HAP-1 (cell line): ENCODE results near the gene SUPV3L1.
"Not testable (repeated sequence)": the region's sequence is repeated elsewhere in the genome, so short reads cannot be mapped to it uniquely, and the experiment has no call there.

Experiments
- DNase-seq, 2 experiments: peaks; one replicate each; pipeline ENCODE4 v3.0.0-alpha.2; 2016 to 2020; ENCODE audit warnings: low spot score in 2 of 2
- H3K27me3 ChIP-seq: fragments of 250-450 bp; sonication (Bioruptor Pico); 2 replicates; pipeline ENCODE4 v1.5.1; 2020; ENCODE audit warnings: low read depth, mild to moderate bottlenecking, moderate library complexity
- H3K36me3 ChIP-seq: fragments of 250-450 bp; sonication (Bioruptor Pico); replicated peaks from 2 replicates; pipeline ENCODE4 v1.5.1; 2020; ENCODE audit warnings: mild to moderate bottlenecking
- H3K4me1 ChIP-seq: fragments of 250-450 bp; sonication (Bioruptor Pico); 2 replicates; pipeline ENCODE4 v1.5.1; 2020; ENCODE audit warnings: mild to moderate bottlenecking
- H3K4me3 ChIP-seq: fragments of 250-450 bp; sonication (Bioruptor Pico); 2 replicates; pipeline ENCODE4 v1.5.1; 2020; ENCODE audit warnings: mild to moderate bottlenecking, moderate library complexity
- H3K9me3 ChIP-seq: fragments of 250-450 bp; sonication (Bioruptor Pico); 2 replicates; pipeline ENCODE4 v1.5.1; 2020; ENCODE audit warnings: mild to moderate bottlenecking, moderate library complexity
- in situ Hi-C: fragments of 300-500 bp; cut with MboI; formaldehyde crosslinking; loops from 3 replicates; pipeline ENCODE4 v1.14.3; 2020; ENCODE audit warnings: low sequenced_read_pairs, inconsistent platforms, mixed read lengths

SUPV3L1 gene

GRCh38 chr10:69242040-69242851, 62.2 kb downstream of the SUPV3L1 start:
- Histone ChIP-seq H3K4me1 (peaks cover 3% of the 10 kb centered on the region), H3K36me3 (no peaks in the 10 kb centered on the region), H3K4me3 (no peak overlapping the region), H3K27me3 (no peaks in the 10 kb centered on the region), H3K9me3 (no peaks in the 10 kb centered on the region)
- in situ Hi-C loops: loop anchor here (25.0 kb wide), 2 partner anchors 270 to 395 kb away; partner anchors contain the start of gene FAM241B
- DNase-seq: no peak

- H3K36me3 ChIP-seq: no peaks in the 10 kb centered on the region
- peaks cover under 1% of the 10 kb centered on the region for H3K4me1 ChIP-seq
- DNase-seq: no peak
- no peak overlapping the region for H3K4me3 ChIP-seq
- in situ Hi-C loops: loop anchor here (25.0 kb wide), 2 partner anchors 269 to 394 kb away; partner anchors contain the start of gene FAM241B
- H3K9me3 ChIP-seq: no peaks in the 10 kb centered on the region
- no peaks in the 10 kb centered on the region for H3K27me3 ChIP-seq
These were observed 62.8 kb downstream of the SUPV3L1 start for GRCh38 chr10:69242852-69243212.

GRCh38 chr10:69243817-69244216, 63.8 kb downstream of the SUPV3L1 start:
- H3K4me3 ChIP-seq: no peak overlapping the region
- no peaks in the 10 kb centered on the region for H3K9me3 ChIP-seq
- H3K4me1 ChIP-seq: no peaks in the 10 kb centered on the region
- in situ Hi-C loops: loop anchor here (25.0 kb wide), 2 partner anchors 268 to 393 kb away; partner anchors contain the start of gene FAM241B
- DNase-seq: no peak
- no peaks in the 10 kb centered on the region for H3K27me3 ChIP-seq
- no peaks in the 10 kb centered on the region for H3K36me3 ChIP-seq

- in situ Hi-C loops: loop anchor here (25.0 kb wide), 2 partner anchors 266 to 391 kb away; partner anchors contain the start of gene FAM241B
- Histone ChIP-seq H3K36me3 (no peaks in the 10 kb centered on the region), H3K4me1 (no peaks in the 10 kb centered on the region), H3K9me3 (no peaks in the 10 kb centered on the region), H3K27me3 (no peaks in the 10 kb centered on the region), H3K4me3 (no peak overlapping the region)
- no peak for DNase-seq
These were observed 66.0 kb downstream of the SUPV3L1 start for GRCh38 chr10:69246036-69246435.

GRCh38 chr10:69246581-69247312, 66.7 kb downstream of the SUPV3L1 start:
- no peaks in the 10 kb centered on the region for H3K4me1 ChIP-seq
- H3K36me3 ChIP-seq: no peaks in the 10 kb centered on the region
- no peak overlapping the region for H3K4me3 ChIP-seq
- no peak for DNase-seq
- no peaks in the 10 kb centered on the region for H3K27me3 ChIP-seq
- in situ Hi-C loops: loop anchor here (25.0 kb wide), 2 partner anchors 266 to 391 kb away; partner anchors contain the start of gene FAM241B
- no peaks in the 10 kb centered on the region for H3K9me3 ChIP-seq

- H3K27me3 ChIP-seq: no peaks in the 10 kb centered on the region
- H3K36me3 ChIP-seq: no peaks in the 10 kb centered on the region
- in situ Hi-C loops: loop anchor here (25.0 kb wide), 2 partner anchors 265 to 390 kb away; partner anchors contain the start of gene FAM241B
These were observed 67.3 kb downstream of the SUPV3L1 start for GRCh38 chr10:69247313-69247710.

GRCh38 chr10:69248117-69248730, 68.2 kb downstream of the SUPV3L1 start:
- Histone ChIP-seq H3K4me1 (no peaks in the 10 kb centered on the region), H3K27me3 (no peaks in the 10 kb centered on the region), H3K36me3 (no peaks in the 10 kb centered on the region), H3K4me3 (no peak overlapping the region), H3K9me3 (no peaks in the 10 kb centered on the region)
- in situ Hi-C loops: loop anchor here (25.0 kb wide), 2 partner anchors 264 to 389 kb away; partner anchors contain the start of gene FAM241B
- no peak for DNase-seq

More at GRCh38 chr10:69247313-69247710, 67.3 kb downstream of the SUPV3L1 start:
- H3K4me1 ChIP-seq: no peaks in the 10 kb centered on the region
- H3K4me3 ChIP-seq: no peak overlapping the region
- DNase-seq: no peak
- H3K9me3 ChIP-seq: no peaks in the 10 kb centered on the region

GRCh38 chr10:69250041-69250440, 70.0 kb downstream of the SUPV3L1 start:
- Histone ChIP-seq H3K4me3 (no peak overlapping the region), H3K36me3 (no peaks in the 10 kb centered on the region), H3K27me3 (no peaks in the 10 kb centered on the region), H3K4me1 (no peaks in the 10 kb centered on the region), H3K9me3 (no peaks in the 10 kb centered on the region)
- DNase-seq: no peak
- in situ Hi-C loops: no loop called here

GRCh38 chr10:69251417-69251816, 71.4 kb downstream of the SUPV3L1 start:
- DNase-seq, in situ Hi-C loops: not testable (repeated sequence)

GRCh38 chr10:69253171-69253570, 73.1 kb downstream of the SUPV3L1 start:
- H3K27me3 ChIP-seq: no peaks in the 10 kb centered on the region
- no peak for DNase-seq
- no peak overlapping the region for H3K4me3 ChIP-seq
- no peaks in the 10 kb centered on the region for H3K9me3 ChIP-seq
- H3K36me3 ChIP-seq: no peaks in the 10 kb centered on the region
- H3K4me1 ChIP-seq: no peaks in the 10 kb centered on the region
- in situ Hi-C loops: no loop called here

More at GRCh38 chr10:69251417-69251816, 71.4 kb downstream of the SUPV3L1 start:
- H3K27me3 ChIP-seq, H3K4me3 ChIP-seq, H3K36me3 ChIP-seq, H3K9me3 ChIP-seq, H3K4me1 ChIP-seq: not testable (repeated sequence)

- H3K27me3 ChIP-seq: no peaks in the 10 kb centered on the region
- DNase-seq: no peak
- no peaks in the 10 kb centered on the region for H3K4me1 ChIP-seq
- no peak overlapping the region for H3K4me3 ChIP-seq
- no peaks in the 10 kb centered on the region for H3K9me3 ChIP-seq
- in situ Hi-C loops: no loop called here
- no peaks in the 10 kb centered on the region for H3K36me3 ChIP-seq
These were observed 74.8 kb downstream of the SUPV3L1 start for GRCh38 chr10:69254877-69255276.
